Hematopoietic multipotent progenitor cell treated with erythropoietin and hydrocortisone succinate and interleukin-3 and kit ligand, for 15 days (in vitro differentiated cells): ENCODE data around the gene DYNLT2.
"Not testable (repeated sequence)": the region's sequence is repeated elsewhere in the genome, so short reads cannot be mapped to it uniquely, and the experiment has no call there.

Experiments used
- DNase-seq: peaks from one replicate; pipeline ENCODE4 v3.0.0-alpha.2; 2015; ENCODE audit warnings: low spot score

Gene DYNLT2

DNA sequence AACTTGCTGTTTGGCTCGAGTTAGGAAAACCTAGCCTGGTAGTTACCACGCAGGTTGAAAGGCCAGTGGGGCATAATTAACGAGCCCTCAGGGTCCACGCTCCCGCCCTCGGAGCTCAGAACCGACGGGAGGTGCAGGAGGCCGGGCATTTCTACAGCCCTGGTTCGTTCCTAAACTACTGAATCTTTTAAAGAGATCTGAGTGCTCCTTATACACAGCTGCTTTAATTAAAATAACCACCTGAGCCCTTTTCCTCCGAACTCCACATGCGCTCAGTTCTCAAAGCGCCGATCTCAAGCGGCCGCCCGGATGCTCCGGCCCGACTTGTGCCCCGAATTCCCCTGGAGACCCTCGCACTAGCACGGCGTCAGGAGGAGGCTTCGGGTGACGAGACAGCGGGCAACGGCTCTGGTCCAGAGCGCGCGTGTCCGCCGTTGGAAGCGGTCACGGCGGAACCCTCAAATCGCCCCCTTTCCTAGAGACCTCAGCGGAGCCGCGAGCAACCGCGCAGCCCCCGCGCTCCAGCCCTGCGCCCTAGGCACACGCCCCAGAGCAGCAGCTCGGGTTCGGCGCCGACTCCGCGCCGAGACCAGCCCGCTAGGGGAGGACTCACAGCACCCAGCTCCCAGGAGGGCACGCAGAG, 49.9 kb downstream of the DYNLT2 start:
- no peak for DNase-seq

DNA sequence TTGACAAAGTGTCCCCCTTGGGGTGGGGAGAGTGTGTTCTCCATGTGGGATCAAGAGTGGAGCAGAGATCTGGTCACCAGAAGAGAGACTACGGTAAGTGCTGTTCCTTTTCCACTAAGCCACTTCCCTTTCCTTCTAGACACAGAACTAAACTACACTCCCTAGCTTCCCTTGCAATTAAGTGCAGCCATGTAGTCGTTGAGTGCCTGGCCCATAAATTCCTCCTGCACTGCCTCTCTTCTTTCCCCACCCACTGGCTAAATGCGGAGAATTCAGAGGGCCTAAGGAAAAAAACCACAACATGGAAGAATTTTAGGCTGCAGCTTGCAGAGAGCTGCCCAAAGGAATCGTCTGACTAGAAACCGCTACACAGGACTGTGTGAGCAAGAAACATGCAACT, 51.1 kb downstream of the DYNLT2 start:
- no peak for DNase-seq

DNA sequence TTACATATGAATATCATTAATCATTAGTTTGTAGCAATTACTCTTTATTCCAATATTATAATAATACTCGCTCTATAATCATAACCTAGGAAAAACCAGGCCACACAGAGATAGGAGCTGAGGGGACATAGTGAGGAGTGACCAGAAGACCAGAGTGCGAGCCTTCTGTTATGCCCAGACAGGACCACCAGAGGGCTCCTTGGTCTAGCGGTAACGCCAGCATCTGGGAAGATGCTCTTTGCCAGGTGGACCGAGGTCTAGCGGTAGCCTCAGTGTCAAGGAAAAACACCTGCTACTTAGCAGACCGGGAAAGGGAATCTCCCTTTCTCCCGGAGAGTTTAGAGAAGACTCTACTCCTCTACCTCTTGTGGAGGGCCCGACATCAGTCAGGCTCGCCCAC, 54.3 kb downstream of the DYNLT2 start:
- DNase-seq, result not testable (repeated sequence)

DNA sequence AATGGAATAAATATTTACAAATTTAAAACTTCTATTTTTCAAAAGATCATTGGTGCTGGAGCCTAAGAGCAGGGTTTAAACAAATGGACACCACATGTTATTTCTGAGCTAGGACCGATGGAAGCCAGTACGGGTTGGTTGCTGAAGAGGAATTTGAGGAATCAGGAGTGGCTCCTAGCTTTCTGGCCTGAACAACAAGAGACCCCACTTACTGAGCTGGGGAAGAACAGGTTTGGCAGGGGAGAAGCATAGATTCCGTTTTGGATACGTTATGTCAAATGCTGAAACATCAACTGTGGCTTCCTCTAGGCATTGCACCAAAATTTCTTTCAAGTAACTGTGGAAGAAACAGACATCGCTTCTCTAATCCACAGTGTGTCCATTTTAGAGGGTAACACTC, 56.2 kb downstream of the DYNLT2 start:
- no peak for DNase-seq

DNA sequence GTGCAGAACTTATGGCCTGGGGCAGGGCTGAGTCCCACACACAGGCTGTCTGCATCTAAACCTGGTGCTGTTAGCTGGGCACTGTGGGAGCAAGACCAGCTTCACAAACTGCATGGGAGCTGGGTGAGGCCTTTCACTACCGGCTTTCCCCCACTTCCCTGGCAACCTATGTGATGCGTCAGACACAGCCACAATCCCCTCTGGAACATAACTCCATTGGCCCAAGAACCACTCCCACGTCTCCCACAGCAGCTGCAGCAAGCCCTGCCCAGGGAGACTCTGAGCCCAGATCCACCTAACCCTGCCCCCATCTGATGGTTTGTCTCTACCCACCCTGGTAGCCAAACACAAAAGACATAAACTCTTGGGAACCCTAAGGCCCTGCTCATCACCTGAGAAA, 58.9 kb downstream of the DYNLT2 start:
- no peak for DNase-seq

DNA sequence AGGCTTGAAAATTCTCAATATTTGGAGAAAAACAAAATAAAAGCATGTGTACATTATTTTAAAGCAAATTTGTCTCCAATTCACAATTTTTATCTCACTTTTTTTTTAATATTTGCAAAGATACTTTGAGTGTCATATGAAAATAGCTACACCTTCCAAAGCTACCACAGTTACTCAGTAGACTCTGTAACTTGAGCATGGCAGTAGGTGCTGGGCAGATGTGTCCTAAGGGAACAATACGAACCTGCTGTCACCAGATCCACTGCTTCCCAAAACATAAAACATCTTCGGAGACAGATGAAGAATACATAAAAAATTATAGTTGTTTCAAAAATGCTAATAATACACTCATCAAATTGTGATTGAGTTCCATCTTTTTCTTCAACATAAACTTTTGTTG, 60.1 kb downstream of the DYNLT2 start:
- DNase-seq, result no peak
